ENCODE measurements around the gene DZIP1L. TPM values are rescaled to one million over a fixed set of nuclear protein-coding genes. Genes with fewer than 3 reads are reported as not detected.
A peak's percentile ranks its signal among the peaks of the same experiment; 100 is the strongest.
"Not testable (repeated sequence)": the region's sequence is repeated elsewhere in the genome, so short reads cannot be mapped to it uniquely, and the experiment has no call there.

Gene DZIP1L
- total RNA-seq, 1 experiment from 2014 or later, result 27.4 TPM

GRCh38 chr3:138118612-138119422, 3.4 kb upstream of the DZIP1L start:
- DNase-seq (ENCODE audit: low read depth), result peak; percentile 87

- peak; percentile 56 for DNase-seq (ENCODE audit: low read depth)
Observed at GRCh38 chr3:138114431-138114918, 933 bp downstream of the DZIP1L start.

- no peak for DNase-seq (ENCODE audit: low read depth)
Observed at GRCh38 chr3:138113326-138113725, 2.1 kb downstream of the DZIP1L start.

GRCh38 chr3:138112362-138112761, 3.0 kb downstream of the DZIP1L start:
- DNase-seq (ENCODE audit: low read depth), result no peak

- no peak for DNase-seq (ENCODE audit: low read depth)
Observed at GRCh38 chr3:138105598-138105997, 9.8 kb downstream of the DZIP1L start.

- DNase-seq (ENCODE audit: low read depth), result no peak
Observed at GRCh38 chr3:138103466-138103865, 11.9 kb downstream of the DZIP1L start.

GRCh38 chr3:138101351-138101940, 14.0 kb downstream of the DZIP1L start:
- not testable (repeated sequence) for DNase-seq (ENCODE audit: low read depth)

- no peak for DNase-seq (ENCODE audit: low read depth)
Observed at GRCh38 chr3:138099417-138099816, 16.0 kb downstream of the DZIP1L start.

- DNase-seq (ENCODE audit: low read depth), result no peak
Observed at GRCh38 chr3:138097192-138098172, 17.9 kb downstream of the DZIP1L start.

- DNase-seq (ENCODE audit: low read depth), result no peak
Observed at GRCh38 chr3:138093721-138094120, 21.7 kb downstream of the DZIP1L start.

- DNase-seq (ENCODE audit: low read depth), result peak; percentile 41
Observed at GRCh38 chr3:138092023-138092422, 23.4 kb downstream of the DZIP1L start.

GRCh38 chr3:138089091-138089490, 26.3 kb downstream of the DZIP1L start:
- DNase-seq (ENCODE audit: low read depth), result peak; percentile 78

- DNase-seq (ENCODE audit: low read depth), result not testable (repeated sequence)
Observed at GRCh38 chr3:138085745-138086144, 29.7 kb downstream of the DZIP1L start.

- DNase-seq (ENCODE audit: low read depth), result no peak
Observed at GRCh38 chr3:138084196-138084595, 31.2 kb downstream of the DZIP1L start.

- DNase-seq (ENCODE audit: low read depth), result no peak
Observed at GRCh38 chr3:138082992-138083386, 32.4 kb downstream of the DZIP1L start.

GRCh38 chr3:138082085-138082991, 33.1 kb downstream of the DZIP1L start:
- DNase-seq (ENCODE audit: low read depth), result peak; percentile 96

GRCh38 chr3:138081371-138082084, 33.9 kb downstream of the DZIP1L start:
- peak; percentile 83 for DNase-seq (ENCODE audit: low read depth)

- no peak for DNase-seq (ENCODE audit: low read depth)
Observed at GRCh38 chr3:138079901-138080300, 35.5 kb downstream of the DZIP1L start.

GRCh38 chr3:138078901-138079344, 36.5 kb downstream of the DZIP1L start:
- DNase-seq (ENCODE audit: low read depth), result peak; percentile 100

- DNase-seq (ENCODE audit: low read depth), result peak; percentile 85
Observed at GRCh38 chr3:138078096-138078495, 37.3 kb downstream of the DZIP1L start.
